VCaP (cell line): Measurements from ENCODE around the gene B4GALNT4.

ENCODE experiments used
- H3K27ac ChIP-seq: fragments of 450-650 bp; 2 replicates; pipeline ENCODE4 v1.5.1; 2017
- TF ChIP-seq, protein P1 (sequence below): fragments of 450-650 bp; conservative IDR thresholded peaks from 2 replicates; pipeline ENCODE4 v1.5.1; 2017; ENCODE audit warnings: mild to moderate bottlenecking, moderate library complexity

Gene B4GALNT4

DNA sequence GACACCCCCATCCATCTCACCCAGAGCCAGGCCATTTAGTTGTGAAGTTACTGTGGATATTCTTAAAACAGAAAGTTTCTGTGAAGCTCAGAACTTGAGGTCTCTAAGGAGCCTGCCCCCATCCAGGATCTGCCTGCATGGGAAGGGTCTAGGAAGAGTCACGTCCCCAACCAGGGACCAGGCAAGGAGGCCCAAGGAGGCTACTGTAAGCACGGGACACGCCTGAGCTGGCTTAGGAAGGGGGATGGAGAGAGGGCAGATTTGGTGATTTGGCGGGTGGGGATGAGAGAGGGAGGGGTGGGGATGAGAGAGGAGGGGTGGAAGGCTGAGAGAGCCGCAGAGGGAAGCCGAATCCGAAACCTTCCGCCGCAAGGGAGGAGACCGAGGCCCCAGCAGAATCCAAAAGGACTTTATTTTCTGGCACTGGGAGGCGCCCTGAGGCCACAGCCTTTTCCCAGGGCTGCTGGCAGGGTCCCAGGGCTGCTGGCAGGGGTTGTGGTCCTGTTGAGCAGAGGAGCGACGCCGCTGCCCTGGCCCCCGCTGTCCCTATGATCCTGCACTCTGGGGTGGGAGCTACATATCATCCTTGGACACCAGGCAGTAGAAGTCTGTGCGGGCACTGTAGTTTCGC is 36.1 kb downstream of the B4GALNT4 start:
- TF ChIP-seq, protein P1, sequence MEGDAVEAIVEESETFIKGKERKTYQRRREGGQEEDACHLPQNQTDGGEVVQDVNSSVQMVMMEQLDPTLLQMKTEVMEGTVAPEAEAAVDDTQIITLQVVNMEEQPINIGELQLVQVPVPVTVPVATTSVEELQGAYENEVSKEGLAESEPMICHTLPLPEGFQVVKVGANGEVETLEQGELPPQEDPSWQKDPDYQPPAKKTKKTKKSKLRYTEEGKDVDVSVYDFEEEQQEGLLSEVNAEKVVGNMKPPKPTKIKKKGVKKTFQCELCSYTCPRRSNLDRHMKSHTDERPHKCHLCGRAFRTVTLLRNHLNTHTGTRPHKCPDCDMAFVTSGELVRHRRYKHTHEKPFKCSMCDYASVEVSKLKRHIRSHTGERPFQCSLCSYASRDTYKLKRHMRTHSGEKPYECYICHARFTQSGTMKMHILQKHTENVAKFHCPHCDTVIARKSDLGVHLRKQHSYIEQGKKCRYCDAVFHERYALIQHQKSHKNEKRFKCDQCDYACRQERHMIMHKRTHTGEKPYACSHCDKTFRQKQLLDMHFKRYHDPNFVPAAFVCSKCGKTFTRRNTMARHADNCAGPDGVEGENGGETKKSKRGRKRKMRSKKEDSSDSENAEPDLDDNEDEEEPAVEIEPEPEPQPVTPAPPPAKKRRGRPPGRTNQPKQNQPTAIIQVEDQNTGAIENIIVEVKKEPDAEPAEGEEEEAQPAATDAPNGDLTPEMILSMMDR: 0 out of 2 replicates have a peak, but pooled peaks have one; percentile 13
- no peak overlapping the region for H3K27ac ChIP-seq

DNA sequence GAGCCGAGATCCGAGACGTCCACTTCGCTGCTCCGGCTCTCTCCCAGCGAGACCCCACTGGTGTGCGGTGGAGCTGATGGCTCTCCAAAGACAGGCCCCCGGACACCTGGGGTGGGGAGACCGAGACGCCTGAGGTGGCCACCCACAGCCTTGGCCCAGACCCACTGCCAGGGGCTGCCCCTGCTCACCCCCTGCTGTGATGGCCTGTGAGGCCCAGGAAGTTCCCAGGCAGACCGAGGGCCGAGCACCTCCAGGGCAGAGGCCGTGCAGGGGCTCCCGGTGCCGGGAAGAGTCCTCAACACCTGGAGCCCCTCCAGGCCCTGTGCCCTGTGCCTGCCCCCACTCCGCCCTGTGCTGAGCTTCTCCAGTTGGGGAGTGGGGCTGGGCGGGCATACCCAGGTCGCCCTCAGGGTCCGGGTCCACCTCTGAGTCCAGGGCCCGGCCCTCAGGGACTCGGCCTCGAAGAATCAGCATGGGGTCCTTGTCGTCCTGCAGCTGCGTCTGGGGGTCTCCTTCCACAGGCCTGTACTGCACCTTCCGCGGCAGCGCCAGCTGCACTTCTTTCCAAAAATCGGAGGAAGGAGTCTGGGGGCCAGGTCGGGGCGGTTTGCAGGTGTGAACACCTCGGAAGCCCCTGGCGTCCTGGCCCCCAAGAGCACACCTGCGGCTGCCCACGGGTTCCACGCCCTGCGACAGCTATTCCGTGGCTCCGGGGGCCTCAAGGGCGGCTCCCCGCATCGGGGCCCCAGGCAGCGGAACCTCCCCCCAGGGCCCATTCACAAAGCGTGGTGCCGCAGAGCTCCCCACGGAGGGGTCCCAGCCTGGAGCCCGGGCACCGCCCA is 36.9 kb downstream of the B4GALNT4 start:
- H3K27ac ChIP-seq: no peak overlapping the region
- TF ChIP-seq, protein P1: no peak

DNA sequence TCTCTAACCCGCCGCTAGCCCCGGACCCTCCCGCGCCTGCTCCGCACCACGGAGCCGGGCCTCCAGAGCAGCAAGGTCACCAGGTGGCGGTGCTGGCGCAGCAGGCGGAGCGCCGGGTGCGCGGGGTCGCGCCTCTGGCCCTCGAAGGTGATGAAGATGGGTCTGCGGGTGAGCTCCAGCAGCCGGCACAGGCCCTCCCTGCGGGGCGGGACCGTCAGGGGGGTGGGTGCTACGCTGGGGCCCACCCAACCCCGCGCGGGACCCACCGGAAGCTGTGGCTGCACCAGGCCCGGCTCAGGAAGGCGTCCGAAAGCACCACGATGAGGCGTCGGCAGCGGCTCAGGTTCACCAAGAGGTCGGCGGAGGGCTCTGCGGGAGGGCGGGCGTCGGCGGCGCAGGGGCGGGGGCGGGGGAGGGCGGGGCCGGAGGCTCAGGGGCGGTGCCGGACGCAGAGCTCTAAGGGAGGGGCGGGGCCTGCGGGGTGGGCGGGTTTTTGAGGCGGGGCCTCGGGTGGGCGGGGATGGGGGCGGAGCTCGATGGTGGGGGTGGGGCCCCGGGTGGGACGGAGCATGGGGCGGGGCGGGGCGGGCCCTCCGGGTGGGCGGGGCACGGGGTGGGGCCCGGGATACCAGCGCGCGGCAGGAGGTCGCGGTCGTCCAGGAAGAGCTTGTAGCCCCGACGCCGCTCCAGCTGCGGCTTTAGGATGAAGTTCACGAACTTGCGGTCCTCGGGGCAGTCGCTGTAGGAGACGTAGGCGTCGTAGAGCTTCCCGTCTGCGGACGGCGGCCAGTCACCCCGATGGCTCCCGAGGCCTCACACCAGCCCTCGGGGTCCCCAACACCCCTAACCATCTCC is 37.7 kb downstream of the B4GALNT4 start:
- H3K27ac ChIP-seq: no peak overlapping the region
- TF ChIP-seq, protein P1: no peak

DNA sequence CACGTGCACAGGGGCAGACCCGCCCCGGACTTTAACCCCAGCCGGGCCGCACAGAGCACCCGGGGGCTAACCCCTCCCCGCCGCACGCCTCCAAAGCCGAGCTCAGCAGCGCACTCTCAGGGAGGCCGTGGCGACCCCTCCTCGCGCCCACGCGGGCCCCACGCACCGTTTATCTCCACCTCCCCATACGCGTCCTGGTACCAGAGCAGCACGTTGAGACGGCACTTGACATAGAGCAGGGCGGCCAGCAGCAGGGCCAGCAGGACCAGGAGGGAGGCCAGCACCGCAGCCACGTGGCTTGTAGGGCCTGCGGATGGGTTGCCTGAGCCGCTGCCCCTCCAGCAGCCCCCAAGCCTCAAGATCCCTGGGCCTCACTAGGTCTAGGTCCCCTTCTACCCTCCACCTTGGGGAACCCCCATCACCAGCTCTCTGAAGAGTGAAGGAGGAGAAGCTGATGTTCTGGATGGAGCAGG is 38.4 kb downstream of the B4GALNT4 start:
- TF ChIP-seq, protein P1: no peak
- H3K27ac ChIP-seq: peak overlapping the region; percentile 55; the same call in 1 of the 2 replicates

DNA sequence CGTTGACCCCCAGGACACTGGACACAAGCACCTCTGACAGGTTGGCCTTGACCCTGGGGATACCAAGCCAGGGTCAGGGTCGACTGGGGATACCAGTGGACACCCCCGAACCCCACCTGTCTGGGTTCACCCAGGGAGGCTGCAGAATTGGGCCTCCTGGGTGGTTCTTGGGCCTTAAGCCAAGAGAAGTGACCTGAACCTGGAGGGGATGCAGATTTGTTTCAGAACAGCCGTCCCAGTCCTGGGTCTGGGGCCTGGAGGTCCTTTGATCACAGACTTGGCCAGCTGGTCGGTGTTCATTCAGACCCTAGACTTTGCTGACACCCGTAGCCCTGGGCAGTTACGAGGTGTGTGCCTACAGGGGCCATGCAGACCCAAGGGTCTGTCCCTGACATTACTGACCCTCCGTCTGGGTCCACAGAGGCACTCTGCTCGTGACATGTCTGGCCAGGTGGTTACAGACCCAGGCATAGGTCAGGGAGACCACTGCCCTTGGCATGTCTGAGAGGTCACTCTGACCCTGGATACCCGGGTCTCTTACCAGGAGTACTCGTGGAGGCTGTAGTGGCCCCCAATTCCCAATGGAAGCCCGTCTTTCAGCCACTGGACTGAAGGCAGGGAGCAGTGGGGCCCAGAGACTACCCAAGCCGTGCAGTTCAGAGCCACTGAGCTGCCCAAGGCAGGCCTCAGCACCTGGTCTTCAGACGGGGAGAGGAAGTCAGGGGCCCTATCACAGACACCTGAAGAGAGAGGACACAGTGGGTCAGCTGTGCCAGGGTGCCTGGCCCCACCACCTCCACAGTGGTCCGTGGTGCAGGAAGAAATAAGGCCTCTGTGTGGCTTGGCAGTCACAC is 39.1 kb downstream of the B4GALNT4 start:
- TF ChIP-seq, protein P1: no peak
- H3K27ac ChIP-seq: peak overlapping the region; percentile 55

DNA sequence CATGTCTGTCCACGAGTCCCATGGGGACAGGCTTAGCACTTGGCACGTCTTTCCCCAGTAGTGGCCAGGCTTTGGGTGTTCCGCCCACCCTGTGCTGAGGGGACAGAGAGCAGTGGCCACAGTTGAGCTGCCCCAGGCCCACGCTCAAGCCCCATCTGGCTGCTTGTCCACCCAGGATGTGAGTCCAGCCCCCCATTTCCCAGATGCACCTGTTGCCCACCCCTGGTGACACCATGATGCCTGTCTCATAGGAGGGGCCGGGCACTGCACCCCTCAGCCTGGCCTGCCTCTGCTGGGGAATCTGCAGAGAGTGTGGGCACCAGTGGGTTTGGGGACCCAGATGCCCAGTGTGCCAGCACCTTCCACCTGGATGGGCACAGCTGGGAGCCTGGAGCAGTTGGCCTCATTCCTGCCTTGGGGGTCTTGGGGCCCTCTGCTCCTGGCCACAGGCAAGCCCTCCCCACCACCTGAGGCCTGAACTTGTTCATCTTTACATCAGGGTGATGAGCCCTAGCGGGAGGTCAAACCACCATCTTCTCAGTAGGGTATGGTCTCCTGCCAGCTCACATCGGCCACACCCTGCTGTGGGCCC is 39.8 kb downstream of the B4GALNT4 start:
- TF ChIP-seq, protein P1: no peak
- peak overlapping the region; percentile 55 for H3K27ac ChIP-seq
